ES-I3 (cell line): ENCODE measurements around the gene ZNF613.
"Not testable (repeated sequence)": the region's sequence is repeated elsewhere in the genome, so short reads cannot be mapped to it uniquely, and the experiment has no call there.

ENCODE experiments used
- H3K36me3 ChIP-seq: 2 replicates; pipeline ENCODE4 v1.6.1; 2013; ENCODE audit warnings: mild to moderate bottlenecking, low read length, control low read depth, moderate library complexity; ENCODE audit not compliant: insufficient read depth
- H3K4me1 ChIP-seq: 2 replicates; pipeline ENCODE4 v1.6.1; 2013; ENCODE audit warnings: mild to moderate bottlenecking, control low read depth, low read length; ENCODE audit not compliant: insufficient read depth
- H3K9ac ChIP-seq: 2 replicates; pipeline ENCODE4 v1.6.1; 2013; ENCODE audit warnings: low read depth, mild to moderate bottlenecking, low read length, moderate library complexity
- H3K9me3 ChIP-seq: 2 replicates; pipeline ENCODE4 v1.6.1; 2013; ENCODE audit warnings: mild to moderate bottlenecking, low read length, moderate library complexity; ENCODE audit not compliant: control insufficient read depth, insufficient read depth

Gene ZNF613

DNA sequence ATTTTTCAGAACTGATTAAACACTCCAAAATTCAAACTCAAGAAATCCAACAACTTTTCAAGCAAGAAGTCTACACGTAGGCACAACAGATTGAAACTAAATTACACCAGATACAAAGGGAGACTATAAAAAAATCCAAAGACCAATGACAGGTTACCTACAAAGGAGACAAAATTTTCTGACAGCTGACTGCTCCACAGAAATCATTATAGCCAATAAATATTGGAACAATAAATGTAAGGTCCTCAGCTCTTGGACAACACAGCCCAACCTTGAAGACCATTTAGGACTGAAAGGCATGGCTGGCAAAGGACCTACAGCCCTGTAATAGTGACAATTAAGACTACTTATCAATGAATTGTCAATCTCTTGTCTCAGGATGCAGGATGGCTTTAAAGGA, 43.4 kb downstream of the ZNF613 start:
- peaks cover 9% of the 10 kb centered on the region for H3K36me3 ChIP-seq
- no peaks in the 10 kb centered on the region for H3K4me1 ChIP-seq
- no peak overlapping the region for H3K9ac ChIP-seq
- peaks cover 39% of the 10 kb centered on the region for H3K9me3 ChIP-seq

- H3K4me1 ChIP-seq, result no peaks in the 10 kb centered on the region
- no peak overlapping the region for H3K9ac ChIP-seq
- H3K36me3 ChIP-seq, result peaks cover 6% of the 10 kb centered on the region
- peaks cover 38% of the 10 kb centered on the region for H3K9me3 ChIP-seq
These were observed 44.4 kb downstream of the ZNF613 start for GRCh38 chr19:51971624-51972023.

DNA sequence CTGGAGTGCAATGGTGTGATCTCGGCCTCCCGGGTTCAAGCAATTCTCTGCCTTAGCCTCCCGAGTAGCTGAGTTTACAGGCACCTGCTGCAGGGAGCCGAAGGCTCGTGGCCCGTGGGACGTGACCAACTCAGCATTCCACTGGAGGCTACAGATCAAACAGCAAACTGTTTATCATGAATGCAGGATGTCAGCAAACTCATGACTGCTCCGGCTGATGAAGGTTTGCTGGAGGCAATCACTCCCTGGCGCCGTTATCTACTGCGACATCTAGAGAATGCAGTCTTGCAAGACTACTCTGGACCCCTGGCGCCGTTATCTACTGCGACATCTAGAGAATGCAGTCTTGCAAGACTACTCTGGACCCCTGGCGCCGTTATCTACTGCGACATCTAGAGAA, 48.5 kb downstream of the ZNF613 start:
- H3K36me3 ChIP-seq, H3K9ac ChIP-seq, H3K4me1 ChIP-seq: not testable (repeated sequence)
- H3K9me3 ChIP-seq, result peaks cover 35% of the 10 kb centered on the region

DNA sequence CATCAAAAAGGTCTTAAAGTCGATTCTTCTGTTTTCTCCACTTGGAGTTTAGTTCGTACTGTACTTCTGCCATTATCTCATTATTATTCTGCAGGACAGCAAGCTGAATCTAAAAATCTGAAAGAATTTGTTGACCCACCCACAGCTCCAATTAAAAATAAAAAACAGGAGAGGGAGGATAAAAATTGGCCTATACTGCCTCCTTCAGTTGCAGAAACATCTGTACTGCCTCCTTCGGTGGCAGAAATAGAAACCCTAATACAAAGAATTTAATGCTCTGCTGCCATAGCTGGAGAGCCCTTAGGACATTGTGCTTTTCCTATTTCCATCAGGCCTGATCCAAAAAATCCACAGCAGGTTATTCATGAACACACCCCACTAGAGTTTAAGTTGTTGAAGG, 49.6 kb downstream of the ZNF613 start:
- H3K9ac ChIP-seq, result no peak overlapping the region
- no peaks in the 10 kb centered on the region for H3K4me1 ChIP-seq
- peaks cover 30% of the 10 kb centered on the region for H3K9me3 ChIP-seq
- peaks cover 3% of the 10 kb centered on the region for H3K36me3 ChIP-seq

- peaks cover 28% of the 10 kb centered on the region for H3K9me3 ChIP-seq
- peaks cover 3% of the 10 kb centered on the region for H3K36me3 ChIP-seq
- H3K4me1 ChIP-seq, result no peaks in the 10 kb centered on the region
- no peak overlapping the region for H3K9ac ChIP-seq
These were observed 50.1 kb downstream of the ZNF613 start for GRCh38 chr19:51977346-51977745.

- Histone ChIP-seq H3K9ac (no peak overlapping the region), H3K4me1 (no peaks in the 10 kb centered on the region), H3K9me3 (peaks cover 20% of the 10 kb centered on the region), H3K36me3 (no peaks in the 10 kb centered on the region; the same call in none of the 2 replicates)
These were observed 51.6 kb downstream of the ZNF613 start for GRCh38 chr19:51978882-51979281.

GRCh38 chr19:51980116-51980736, 53.0 kb downstream of the ZNF613 start:
- Histone ChIP-seq H3K9ac (no peak overlapping the region), H3K36me3 (no peaks in the 10 kb centered on the region; the same call in 1 of the 2 replicates), H3K9me3 (peaks cover 18% of the 10 kb centered on the region), H3K4me1 (no peaks in the 10 kb centered on the region)

DNA sequence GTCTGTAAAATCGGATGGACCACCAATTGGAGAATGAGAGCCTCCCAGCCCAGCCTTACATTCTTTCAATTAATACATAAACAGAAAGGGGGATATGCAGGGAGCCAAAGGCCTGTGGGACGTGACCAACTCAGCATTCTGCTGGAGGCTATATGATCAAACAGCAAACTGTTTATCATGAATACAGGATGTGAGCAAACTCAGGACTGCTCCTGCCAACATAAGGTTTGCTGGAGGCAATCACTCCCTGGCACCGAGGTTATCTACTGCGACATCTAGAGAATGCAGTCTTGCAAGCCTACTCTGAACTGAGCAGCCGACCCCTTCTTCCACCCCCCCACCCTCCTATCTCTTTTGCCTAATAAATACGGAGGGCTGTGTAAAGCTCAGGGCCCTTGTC, 53.7 kb downstream of the ZNF613 start:
- H3K36me3 ChIP-seq, H3K9ac ChIP-seq, H3K4me1 ChIP-seq: not testable (repeated sequence)
- H3K9me3 ChIP-seq, result peaks cover 14% of the 10 kb centered on the region

GRCh38 chr19:51983361-51983760, 56.1 kb downstream of the ZNF613 start:
- Histone ChIP-seq H3K4me1 (no peaks in the 10 kb centered on the region), H3K36me3 (no peaks in the 10 kb centered on the region; the same call in 1 of the 2 replicates), H3K9me3 (peaks cover 18% of the 10 kb centered on the region), H3K9ac (no peak overlapping the region)

DNA sequence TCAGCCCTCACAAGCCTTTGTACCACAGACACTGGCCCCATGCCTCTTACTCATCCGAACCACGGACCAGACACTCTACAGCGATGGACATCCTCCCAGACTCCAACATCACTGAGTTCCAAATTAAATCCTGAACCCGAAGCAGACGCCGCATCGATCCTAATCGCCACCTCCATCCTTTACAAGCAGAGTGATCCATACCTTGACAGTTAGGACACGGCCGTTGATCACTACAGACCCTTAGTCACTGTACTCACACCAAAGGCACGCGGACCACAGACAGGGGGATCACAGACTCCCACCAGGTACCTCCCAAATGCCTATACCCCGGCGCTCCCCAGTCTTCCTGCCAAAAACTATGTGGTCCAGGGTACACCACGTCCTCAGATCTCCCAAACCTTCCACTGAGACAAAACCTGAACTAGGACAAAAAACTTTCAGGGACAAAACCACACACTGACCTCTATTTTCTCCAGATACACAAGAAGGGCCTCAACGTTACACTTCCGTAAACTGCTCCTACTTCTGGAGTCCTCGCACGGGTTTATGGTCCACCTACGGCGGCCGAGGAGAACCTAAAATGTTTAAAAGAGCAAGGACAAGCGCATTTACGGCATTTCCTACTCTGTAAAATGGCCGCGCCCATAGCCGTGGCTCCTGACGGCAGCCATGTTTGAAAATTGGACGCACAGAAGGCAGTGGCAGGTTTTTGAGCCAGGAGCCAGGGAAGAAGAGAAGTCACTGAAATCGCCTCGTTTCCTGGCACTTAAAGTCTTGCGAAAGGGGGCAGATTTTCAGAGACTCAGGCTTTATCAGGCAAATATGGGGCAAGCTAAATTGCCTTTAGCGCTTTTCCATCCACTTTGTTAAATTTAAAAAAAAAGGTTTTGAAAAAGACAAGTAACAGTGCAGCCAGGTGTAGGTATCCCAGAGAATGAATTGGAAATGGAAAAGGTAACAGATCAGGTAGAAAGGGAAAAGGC, 59.3 kb downstream of the ZNF613 start, which contains the start of gene ZNF350:
Gene ZNF350, minus strand, starts transcription at position 532 of the 983 bp plus-strand sequence. CDS start 12,480 bp downstream, outside the sequence.
- Histone ChIP-seq H3K9ac (peak within 1 kb of the TSS; percentile 66), H3K4me1 (no peaks in the 10 kb centered on the region), H3K9me3 (peaks cover 14% of the 10 kb centered on the region), H3K36me3 (no peaks in the 10 kb centered on the region)

DNA sequence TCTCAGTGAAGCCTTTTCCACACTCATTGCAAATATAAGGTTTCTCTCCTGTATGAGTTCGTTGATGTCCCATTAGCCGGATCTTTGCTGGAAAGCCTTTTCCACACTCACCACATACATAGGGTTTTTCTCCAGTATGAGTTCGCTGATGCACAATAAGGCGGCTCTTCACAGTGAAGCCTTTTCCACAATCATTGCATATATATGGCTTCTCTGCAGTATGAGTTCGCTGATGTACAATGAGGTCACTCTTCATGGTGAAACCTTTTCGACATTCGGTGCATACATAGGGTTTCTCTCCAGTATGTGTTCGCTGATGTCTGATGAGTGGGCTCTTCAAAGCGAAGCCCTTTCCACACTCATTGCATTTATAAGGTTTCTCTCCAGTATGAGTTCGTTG, 66.2 kb downstream of the ZNF613 start:
- Histone ChIP-seq H3K4me1 (no peaks in the 10 kb centered on the region), H3K9me3 (peaks cover 43% of the 10 kb centered on the region), H3K36me3 (peaks cover 21% of the 10 kb centered on the region; the same call in 1 of the 2 replicates)

GRCh38 chr19:51994048-51994644, 66.9 kb downstream of the ZNF613 start:
- H3K4me1 ChIP-seq, result no peaks in the 10 kb centered on the region
- peaks cover 21% of the 10 kb centered on the region; the same call in 1 of the 2 replicates for H3K36me3 ChIP-seq
- peaks cover 39% of the 10 kb centered on the region for H3K9me3 ChIP-seq
- no peak overlapping the region for H3K9ac ChIP-seq

More for the DNA sequence above, 66.2 kb downstream of the ZNF613 start:
- H3K9ac ChIP-seq, result no peak overlapping the region
